DND-41 (cell line): ENCODE results near the gene OR52D1.

Experiments used
- ATAC-seq: fragments of 200-7000 bp; cut with Tn5 transposase; 3 replicates; pipeline ENCODE4 v1.9.1; 2021; ENCODE audit warnings: low read depth; ENCODE audit not compliant: insufficient read depth
- DNase-seq: peaks from one replicate; pipeline ENCODE4 v3.0.0-alpha.2; 2020
- H2AFZ ChIP-seq: 2 replicates; pipeline ENCODE4 v1.6.0; 2012; ENCODE audit warnings: low read depth, low read length
- H3K27ac ChIP-seq: 2 replicates; pipeline ENCODE4 v1.5.1; 2012; ENCODE audit warnings: low read length, inconsistent platforms
- H3K27me3 ChIP-seq: fragments of 200-600 bp; sonication (generic); 2 replicates; pipeline ENCODE4 v1.6.0; 2012; ENCODE audit warnings: low read length, mild to moderate bottlenecking, inconsistent platforms; ENCODE audit not compliant: insufficient read depth, poor library complexity
- H3K36me3 ChIP-seq: 2 replicates; pipeline ENCODE4 v1.5.1; 2012; ENCODE audit warnings: low read length, inconsistent platforms; ENCODE audit not compliant: insufficient read depth
- H3K4me1 ChIP-seq: 2 replicates; pipeline ENCODE4 v1.5.1; 2012; ENCODE audit warnings: mild to moderate bottlenecking, low read length; ENCODE audit not compliant: insufficient read depth
- H3K4me2 ChIP-seq: 2 replicates; pipeline ENCODE4 v1.6.0; 2012; ENCODE audit warnings: mild to moderate bottlenecking, moderate library complexity, low read length, inconsistent platforms; ENCODE audit not compliant: insufficient read depth
- H3K4me3 ChIP-seq, 2 experiments: fragments of 200-600 bp in 1 of 2; shearing (Covaris generic) in 1 of 2; 2 replicates each; pipeline ENCODE4 v1.5.1; 2012 to 2016; ENCODE audit warnings: inconsistent platforms in 2 of 2, low read length in 2 of 2, mild to moderate bottlenecking in 2 of 2, low read depth in 1 of 2, moderate library complexity in 1 of 2
- H3K79me2 ChIP-seq: 2 replicates; pipeline ENCODE4 v1.6.0; 2012; ENCODE audit warnings: low read length, inconsistent platforms; ENCODE audit not compliant: insufficient read depth
- H3K9ac ChIP-seq: 2 replicates; pipeline ENCODE4 v1.6.0; 2012; ENCODE audit warnings: low read depth, mild to moderate bottlenecking, inconsistent platforms, low read length, moderate library complexity
- H3K9me3 ChIP-seq: 2 replicates; pipeline ENCODE4 v1.5.1; 2012; ENCODE audit warnings: low read length, moderate library complexity, mild to moderate bottlenecking, inconsistent platforms; ENCODE audit not compliant: insufficient read depth, severe bottlenecking
- H4K20me1 ChIP-seq: 2 replicates; pipeline ENCODE4 v1.6.0; 2012; ENCODE audit warnings: low read length; ENCODE audit not compliant: insufficient read depth
- CTCF ChIP-seq: IDR thresholded peaks from 2 replicates; pipeline ENCODE4 v1.5.1; 2012; ENCODE audit warnings: borderline replicate concordance, low read length, moderate library complexity, mild to moderate bottlenecking; ENCODE audit not compliant: poor library complexity, severe bottlenecking; ENCODE audit errors: extremely low read depth
- EZH2 ChIP-seq: IDR thresholded peaks from 3 replicates; pipeline ENCODE4 v1.6.1; 2012; ENCODE audit warnings: borderline replicate concordance, low read depth, mild to moderate bottlenecking, moderate library complexity, low read length, inconsistent platforms; ENCODE audit not compliant: severe bottlenecking

OR52D1 gene

GRCh38 chr11:5500393-5500801 lies 11.9 kb downstream of the OR52D1 start:
- Histone ChIP-seq H3K9ac (no peak overlapping the region), H4K20me1 (no peaks in the 10 kb centered on the region), H2AFZ (no peak overlapping the region), H3K79me2 (no peaks in the 10 kb centered on the region), H3K27me3 (peaks cover 11% of the 10 kb centered on the region), H3K4me1 (no peaks in the 10 kb centered on the region), H3K4me3 (no peak overlapping the region), H3K36me3 (no peaks in the 10 kb centered on the region), H3K27ac (no peak overlapping the region), H3K4me2 (no peak overlapping the region), H3K9me3 (no peaks in the 10 kb centered on the region)
- DNase-seq (no peak), ATAC-seq (no peak)
- TF ChIP-seq CTCF (no peak), EZH2 (no peak)

- Histone ChIP-seq H3K9ac (no peak overlapping the region), H3K4me2 (no peak overlapping the region), H3K27ac (no peak overlapping the region), H3K79me2 (no peaks in the 10 kb centered on the region), H3K9me3 (no peaks in the 10 kb centered on the region), H2AFZ (no peak overlapping the region), H3K4me3 (no peak overlapping the region), H3K36me3 (no peaks in the 10 kb centered on the region), H4K20me1 (no peaks in the 10 kb centered on the region), H3K27me3 (peaks cover 14% of the 10 kb centered on the region), H3K4me1 (no peaks in the 10 kb centered on the region)
- TF ChIP-seq CTCF (no peak), EZH2 (no peak)
- no peak for ATAC-seq
- DNase-seq = no peak
Observed at GRCh38 chr11:5504403-5504921, 16.0 kb downstream of the OR52D1 start.

- H2AFZ ChIP-seq = no peak overlapping the region
- H3K27ac ChIP-seq = no peak overlapping the region
- no peaks in the 10 kb centered on the region for H3K79me2 ChIP-seq
- DNase-seq (no peak), ATAC-seq (no peak)
- H3K9me3 ChIP-seq = no peaks in the 10 kb centered on the region
- H3K4me2 ChIP-seq = no peak overlapping the region
- no peaks in the 10 kb centered on the region for H3K36me3 ChIP-seq
- H4K20me1 ChIP-seq = no peaks in the 10 kb centered on the region
- no peak overlapping the region for H3K9ac ChIP-seq
- H3K4me1 ChIP-seq = no peaks in the 10 kb centered on the region
- TF ChIP-seq EZH2 (no peak), CTCF (no peak)
- H3K27me3 ChIP-seq = peaks cover 17% of the 10 kb centered on the region
- no peak overlapping the region for H3K4me3 ChIP-seq
Observed at GRCh38 chr11:5505363-5506048, 17.0 kb downstream of the OR52D1 start.
